GM18508 (cell line): ENCODE measurements around the gene FKBP7.
"Not testable (repeated sequence)": the region's sequence is repeated elsewhere in the genome, so short reads cannot be mapped to it uniquely, and the experiment has no call there.

Experiments
- ATAC-seq: cut with Tn5 transposase; IDR thresholded peaks from one replicate; pipeline ENCODE4 v1.9.1; 2021; ENCODE audit warnings: moderate number of reproducible peaks; ENCODE audit not compliant: insufficient read depth, unreplicated experiment

FKBP7 gene, protein sequence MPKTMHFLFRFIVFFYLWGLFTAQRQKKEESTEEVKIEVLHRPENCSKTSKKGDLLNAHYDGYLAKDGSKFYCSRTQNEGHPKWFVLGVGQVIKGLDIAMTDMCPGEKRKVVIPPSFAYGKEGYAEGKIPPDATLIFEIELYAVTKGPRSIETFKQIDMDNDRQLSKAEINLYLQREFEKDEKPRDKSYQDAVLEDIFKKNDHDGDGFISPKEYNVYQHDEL

DNA sequence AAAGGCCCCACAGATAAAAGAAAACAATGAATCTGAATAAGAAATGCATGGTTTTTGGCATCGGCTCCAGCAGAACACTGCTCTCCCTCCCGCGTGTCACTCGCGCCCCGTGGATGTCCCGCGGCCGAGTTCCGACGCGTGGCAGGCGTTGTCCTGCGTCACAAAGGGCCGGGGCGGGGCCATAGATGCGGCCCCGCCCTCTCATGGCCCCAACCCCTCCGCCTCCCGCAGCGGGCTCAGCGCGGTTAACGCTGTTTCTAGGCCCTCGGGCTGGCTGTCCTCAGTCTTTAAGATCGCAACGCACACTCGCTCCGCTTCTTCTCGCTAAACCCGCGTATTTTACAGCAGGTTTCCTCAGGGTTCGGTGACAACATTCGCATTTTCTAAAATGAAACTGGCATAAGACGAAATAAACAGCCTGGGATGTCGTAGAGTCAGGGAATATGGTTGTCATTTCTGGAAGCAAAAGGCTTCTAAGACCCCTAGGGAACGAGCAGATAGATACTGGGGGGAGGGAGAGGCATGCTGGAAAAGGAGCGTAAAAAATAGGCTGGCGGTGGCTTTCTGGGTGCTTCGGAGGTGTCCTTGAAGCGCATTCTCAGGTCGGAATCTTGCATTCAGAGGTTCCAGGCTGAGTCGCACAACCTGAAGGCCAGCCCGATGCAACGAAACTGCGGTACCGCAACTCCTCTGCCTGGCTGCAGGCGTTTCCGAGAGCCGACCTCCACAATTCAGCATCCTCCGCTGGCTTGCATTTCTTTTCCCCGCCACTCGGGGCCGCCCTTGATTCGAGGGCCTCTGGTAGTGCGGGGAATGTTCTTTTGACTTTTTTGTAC is at the start of gene FKBP7:
Gene FKBP7, minus strand, starts transcription at position 162 of the 836 bp plus-strand sequence. Its CDS starts 101 bp downstream, at position 61.
- peak; percentile 26 for ATAC-seq

DNA sequence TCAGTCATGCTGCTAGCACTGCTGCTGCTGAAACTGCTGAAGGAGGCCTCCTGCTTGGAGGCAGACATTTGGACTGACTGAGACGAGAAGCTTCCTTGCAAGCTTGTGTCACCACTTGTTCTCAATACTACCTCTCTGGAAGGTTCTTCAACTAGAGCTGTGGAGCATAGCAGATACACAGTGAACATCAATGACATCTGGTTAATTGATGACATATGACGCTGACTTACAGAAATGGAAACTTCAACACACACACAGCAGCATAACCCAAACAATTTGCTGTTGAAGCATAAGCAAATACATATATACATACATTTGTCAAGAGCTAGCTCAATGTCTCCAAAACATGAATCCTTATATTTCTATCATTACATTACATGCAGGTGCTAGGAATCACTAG is 49.2 kb upstream of the FKBP7 start:
- no peak for ATAC-seq

DNA sequence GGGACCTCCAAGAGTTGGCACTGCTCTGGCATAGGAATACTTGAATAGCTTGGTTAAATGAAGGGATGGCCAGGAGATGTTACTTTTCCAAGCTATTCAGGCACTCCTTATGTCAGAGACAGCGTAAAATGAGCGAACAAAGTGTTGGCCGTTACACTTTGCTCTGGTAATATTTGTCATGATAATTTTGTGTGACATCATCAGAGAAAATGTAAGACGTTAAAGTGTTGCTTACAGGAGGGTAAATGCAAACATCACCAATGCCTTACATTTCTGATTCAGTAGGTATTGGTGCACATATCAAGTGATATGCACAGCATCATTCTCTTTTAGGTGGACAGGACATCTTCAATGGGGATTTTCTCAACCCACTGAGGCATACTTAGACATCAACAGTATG is 47.9 kb upstream of the FKBP7 start:
- ATAC-seq, result no peak

DNA sequence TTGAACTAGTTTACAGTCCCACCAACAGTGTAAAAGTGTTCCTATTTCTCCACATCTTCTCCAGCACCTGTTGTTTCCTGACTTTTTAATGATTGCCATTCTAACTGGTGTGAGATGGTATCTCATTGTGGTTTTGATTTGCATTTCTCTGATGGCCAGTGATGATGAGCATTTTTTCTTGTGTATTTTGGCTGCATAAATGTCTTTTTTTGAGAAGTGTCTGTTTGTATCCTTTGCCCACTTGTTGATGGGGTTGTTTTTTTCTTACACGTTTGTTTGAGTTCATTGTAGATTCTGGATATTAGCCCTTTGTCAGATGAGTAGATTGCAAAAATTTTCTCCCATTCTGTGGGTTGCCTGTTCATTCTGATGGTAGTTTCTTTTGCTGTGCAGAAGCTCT is 47.1 kb upstream of the FKBP7 start:
- ATAC-seq, result not testable (repeated sequence)

DNA sequence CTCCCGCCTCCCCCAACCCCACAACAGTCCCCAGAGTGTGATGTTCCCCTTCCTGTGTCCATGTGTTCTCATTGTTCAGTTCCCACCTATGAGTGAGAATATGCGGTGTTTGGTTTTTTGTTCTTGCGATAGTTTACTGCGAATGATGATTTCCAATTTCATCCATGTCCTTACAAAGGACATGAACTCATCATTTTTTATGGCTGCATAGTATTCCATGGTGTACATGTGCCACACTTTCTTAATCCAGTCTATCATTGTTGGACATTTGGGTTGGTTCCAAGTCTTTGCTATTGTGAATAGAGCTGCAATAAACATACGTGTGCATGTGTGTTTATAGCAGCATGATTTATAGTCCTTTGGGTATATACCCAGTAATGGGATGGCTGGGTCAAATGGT is 46.6 kb upstream of the FKBP7 start:
- ATAC-seq, result not testable (repeated sequence)

DNA sequence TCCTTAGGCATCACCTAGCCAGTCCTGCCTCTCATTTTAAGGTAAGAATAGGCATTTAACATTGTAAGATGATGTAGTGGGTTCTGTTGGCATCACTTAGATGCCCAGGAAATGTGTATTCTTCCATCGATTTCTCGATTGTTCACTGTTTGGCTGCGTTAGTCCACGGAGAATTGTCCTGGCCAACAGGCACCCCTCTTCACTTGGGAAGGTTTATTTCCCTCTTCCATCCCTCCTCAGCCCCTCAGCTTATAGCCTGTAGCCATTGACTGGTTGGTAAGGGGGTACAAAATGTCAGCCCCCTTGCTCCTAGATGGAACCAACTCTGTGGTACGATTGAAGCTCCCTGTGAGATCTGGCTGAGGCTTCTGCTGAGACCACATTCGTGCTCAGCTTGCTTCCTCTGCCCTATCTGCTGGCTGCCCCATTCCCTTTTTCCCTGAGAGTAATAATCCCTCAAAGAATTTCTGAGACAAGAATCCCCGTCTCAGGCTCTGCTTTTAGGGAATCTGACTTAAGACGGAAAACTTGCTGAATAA is 45.3 kb upstream of the FKBP7 start:
- ATAC-seq, result no peak

DNA sequence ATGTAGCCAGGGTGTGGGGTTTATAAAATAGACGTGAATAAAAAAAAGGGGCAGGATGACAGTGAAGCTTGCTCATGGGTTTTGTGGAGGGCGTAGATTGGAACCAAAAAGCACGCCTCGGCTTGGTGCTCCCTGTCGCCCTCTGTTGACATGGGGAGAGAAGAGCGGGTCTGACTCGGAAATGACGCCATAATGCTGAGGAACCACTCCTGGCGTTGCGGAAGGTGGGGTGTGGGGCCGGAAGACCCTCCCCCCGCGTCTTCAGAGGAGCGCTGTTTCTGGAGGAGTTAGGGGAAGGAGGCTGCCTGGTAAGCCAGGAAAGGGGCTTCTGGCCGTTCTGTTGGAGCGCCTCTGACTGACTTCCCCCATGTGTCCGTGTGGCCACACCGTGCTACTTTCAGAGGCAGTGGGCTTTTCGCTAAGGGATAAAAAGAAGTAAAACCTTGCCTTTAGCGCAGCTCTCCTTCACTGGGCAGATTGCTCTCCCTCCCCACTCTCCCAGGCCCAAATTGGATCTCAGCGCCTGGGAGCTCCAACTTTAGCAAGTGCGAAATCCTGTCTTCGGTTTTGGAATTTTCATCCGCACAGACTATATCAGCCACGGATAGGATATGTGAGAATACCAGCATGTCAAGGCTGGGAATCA is 44.7 kb upstream of the FKBP7 start:
- ATAC-seq, result peak; percentile 72

DNA sequence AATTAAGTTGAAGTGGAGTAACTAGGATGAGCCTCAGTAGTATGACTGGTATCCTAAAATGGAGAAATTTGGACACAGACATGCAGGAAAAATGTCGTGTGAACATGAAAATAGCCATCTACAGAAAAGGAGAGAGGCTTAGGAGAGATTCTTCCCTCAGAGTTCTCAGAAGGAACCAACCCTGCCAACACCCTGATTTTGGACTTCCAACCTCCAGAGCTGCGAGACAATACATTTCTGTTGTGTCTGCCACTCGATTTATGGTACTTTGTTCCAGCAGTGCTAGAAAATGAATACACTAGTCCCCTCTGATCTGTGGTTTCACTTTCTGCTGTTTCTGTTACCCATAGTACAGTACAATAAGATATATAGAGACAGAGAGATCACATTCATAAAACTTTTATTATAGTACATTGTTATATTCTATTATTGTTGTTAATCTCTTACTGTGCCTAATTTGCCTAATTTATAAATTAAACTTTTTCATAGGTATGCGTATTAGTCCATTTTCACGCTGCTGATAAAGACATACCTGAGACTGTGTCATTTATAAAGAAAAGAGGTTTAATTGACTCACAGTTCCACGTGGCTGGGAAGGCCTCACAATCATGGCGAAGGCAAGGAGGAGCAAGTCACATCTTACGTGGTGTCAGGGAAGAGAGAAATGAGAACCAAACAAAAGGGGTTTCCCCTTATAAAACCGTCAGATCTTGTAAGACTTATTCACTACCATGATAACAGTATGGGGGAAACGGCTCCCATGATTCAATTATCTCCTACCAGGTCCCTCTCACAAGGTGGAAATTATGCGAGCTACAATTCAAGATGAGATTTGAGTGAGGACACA is 43.1 kb upstream of the FKBP7 start:
- no peak for ATAC-seq

DNA sequence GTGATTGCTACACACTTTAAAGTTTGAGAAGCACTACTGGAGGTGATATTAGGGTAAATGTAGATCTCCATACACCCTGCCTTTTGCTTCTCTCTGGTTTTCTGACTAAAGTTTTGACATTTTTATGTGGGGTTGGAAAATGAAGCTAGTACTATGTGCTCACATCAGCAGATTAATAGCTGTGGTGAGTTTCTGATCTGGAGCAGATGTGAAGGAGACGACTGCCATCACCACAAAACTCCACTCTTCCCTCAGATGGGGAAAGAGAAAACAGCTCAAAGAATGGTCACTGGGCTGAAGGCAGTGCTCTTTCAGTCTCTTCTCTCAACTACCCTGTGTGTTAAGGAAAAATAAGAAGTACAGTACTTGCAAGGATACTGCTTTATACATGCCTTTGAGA is 39.1 kb upstream of the FKBP7 start:
- ATAC-seq, result no peak

DNA sequence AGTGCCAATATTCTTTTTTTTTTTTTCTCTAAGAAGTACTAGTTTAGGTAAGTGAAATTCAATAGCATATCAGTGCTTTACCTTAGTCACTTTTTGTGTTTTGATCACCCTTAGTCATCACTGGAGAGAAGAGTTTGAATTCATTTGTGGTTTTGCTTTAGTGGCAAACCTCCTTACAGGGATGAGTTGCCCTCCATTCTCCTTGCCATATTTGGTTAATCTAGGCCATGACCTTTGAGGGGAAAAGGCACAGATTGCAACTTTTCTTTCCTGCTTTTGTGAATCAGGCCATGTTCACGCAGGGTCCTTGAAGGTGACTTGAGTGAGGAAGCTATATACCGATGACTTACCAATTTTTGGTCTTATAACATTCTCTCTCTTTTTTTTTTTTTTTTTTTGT is 36.3 kb upstream of the FKBP7 start:
- ATAC-seq, result peak; percentile 49

DNA sequence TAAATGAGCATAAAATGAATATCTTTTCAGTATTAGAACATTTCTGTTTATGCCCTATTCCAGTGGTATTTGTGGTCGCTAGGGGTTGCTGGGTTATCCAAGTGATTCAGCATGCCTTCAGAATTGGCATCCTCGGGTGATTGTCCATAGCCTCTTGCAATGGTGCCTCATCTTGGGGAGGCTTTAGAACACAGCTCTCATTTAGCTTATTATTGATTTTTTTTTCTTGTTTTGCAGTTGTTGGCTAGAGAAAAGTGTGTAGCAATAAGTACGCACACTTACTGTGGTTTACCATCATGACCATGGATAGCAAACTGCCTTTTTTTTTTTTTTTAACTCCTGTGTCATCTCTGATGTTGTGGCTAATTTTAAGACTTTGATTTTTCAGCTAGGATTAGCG is 35.5 kb upstream of the FKBP7 start:
- no peak for ATAC-seq

DNA sequence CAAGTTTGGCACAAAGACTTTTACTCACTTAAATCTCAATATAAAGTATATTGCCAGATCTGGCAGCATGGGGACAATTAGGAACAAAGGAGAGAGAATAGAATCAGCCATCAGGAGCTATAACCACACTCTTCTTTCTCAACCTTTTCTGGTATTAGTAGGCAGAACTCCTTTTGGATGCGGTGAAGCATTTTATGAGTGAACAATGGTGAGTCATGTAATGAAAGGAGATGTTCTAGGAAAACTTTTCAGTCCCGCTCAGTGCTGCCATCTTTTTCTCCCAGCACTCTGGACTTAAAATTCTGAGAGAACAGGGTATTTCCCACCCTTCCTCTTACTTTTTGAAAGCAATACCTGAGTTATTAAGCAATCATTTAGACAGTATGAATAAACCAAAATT is 34.1 kb upstream of the FKBP7 start:
- no peak for ATAC-seq

DNA sequence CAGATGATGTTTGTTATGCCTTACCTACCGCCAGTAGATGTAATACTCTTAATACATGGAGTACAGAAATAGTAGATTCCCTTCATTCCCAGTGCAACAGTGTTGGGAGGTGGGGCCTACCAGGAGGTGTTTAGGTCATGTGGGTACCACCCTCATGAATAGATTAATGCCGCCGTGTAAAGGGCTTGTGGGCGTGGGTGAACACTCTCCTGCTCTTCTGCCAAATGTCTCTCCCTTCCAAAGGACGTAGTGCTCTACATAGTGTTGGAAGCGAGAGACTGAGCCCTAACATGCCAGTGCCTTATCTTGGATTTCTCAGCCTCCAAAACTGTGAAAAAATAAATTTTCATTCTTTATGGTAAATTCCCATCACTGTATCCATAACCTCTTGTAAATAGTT is 32.0 kb upstream of the FKBP7 start:
- ATAC-seq, result no peak

DNA sequence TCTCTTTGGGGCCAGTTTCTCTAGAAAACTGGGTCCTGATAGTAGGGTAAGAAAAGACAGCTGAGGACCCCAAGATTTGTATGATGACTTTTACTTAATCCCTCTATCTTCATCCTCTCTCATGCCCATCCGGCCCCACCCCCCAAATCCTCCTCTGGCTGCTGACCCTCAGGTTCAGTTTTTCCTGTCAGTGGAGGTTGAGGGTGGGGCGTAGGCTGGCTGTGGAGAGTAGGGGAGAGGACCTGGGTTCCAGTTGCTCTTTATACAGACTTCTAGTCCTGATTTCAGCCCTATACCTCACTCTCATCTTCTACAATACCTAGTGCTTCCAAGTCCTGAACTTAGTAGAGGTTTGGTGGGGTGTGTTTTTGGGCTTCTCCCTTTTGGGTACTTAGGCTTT is 30.2 kb upstream of the FKBP7 start:
- no peak for ATAC-seq

DNA sequence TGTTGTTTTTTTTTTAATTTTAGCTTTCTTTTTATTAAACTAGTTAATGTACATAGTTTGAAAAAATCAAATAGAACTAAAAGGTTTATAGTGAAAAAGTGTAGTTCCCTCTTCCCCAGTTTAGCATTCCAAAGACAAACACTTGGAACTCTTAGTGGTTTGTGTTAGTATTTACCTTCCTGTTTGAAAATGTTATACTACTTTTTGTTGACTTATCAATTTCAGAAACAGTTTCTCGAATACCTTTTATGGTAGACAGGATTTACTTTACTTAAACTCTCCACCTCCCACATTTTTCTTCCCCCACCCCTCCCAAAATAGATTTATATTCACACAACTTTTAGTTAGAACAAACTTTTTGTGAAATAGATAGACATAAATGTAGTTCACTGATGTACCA is 28.5 kb upstream of the FKBP7 start:
- peak; percentile 18 for ATAC-seq

DNA sequence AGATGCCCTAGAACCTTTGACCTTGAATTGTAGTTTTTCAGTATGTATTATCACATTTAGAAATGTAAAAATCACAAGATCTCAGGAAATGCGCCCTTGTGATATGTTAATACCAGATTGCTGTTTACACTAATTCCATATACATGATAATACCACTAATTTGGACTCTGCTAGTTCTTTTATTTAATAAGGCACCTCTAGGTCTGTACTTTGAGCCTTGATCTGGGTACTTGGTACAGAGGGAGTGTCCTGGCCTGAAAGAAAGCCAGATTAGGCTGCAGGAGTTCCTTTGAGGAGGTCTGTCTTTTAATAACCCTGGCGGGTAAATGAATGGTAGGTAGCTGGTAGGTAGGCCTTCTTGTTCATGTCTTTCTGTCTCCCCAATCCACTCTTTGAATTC is 28.1 kb upstream of the FKBP7 start:
- no peak for ATAC-seq

DNA sequence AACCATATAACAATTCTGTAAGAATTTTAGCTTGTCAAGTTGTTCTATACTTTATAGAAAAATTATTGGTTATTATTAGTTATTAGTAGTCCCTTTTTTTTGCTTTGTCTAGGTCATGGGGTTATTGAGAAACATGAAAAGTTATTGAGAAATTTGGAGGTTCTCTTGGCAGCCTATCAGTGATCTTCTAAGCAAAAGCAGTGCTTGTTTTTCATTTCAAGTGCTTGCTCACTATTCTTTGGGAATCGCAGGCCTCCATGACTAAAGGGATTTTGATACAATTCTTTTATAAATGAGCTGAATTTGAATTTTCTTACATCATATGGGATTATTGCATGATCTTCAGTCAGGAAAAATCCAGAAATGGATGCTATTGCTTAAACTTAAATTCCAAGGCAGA is 27.7 kb upstream of the FKBP7 start:
- ATAC-seq, result no peak

DNA sequence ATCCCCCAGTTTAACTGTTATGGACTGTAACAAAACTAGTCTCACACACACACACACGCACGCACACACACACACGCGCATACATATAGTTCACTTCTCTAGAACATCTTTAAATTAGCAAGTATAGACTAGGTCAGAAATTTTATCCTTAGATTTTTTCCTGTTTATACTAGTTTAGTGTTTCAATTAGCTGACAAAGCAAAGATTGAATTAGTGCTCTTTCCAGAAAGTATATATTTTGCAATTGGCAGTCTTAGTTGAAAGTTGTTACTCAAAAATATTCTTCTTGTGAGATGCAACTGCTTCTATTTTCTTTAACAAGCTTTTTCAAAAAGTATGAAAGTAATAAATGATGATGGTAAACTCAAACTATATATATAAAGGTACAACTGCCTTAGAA is 24.4 kb upstream of the FKBP7 start:
- ATAC-seq, result no peak

DNA sequence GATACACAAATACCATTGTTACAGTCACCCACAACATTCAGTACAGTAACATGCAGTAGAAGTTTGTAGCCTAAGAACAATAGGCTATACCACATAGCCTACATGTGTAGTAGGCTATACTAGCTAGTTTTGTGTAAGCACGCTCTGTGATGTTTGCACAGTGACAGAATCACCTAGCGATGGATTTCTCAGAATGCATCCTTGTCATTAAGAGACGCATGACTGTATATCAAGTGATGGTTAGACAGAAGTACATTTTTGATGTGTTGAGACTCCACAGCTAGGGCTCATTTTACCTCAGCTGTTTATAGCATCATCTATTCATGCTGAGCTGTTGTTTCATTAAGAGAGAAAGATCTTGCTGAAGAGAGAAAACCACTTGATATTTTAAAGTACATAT is 21.2 kb upstream of the FKBP7 start:
- no peak for ATAC-seq

DNA sequence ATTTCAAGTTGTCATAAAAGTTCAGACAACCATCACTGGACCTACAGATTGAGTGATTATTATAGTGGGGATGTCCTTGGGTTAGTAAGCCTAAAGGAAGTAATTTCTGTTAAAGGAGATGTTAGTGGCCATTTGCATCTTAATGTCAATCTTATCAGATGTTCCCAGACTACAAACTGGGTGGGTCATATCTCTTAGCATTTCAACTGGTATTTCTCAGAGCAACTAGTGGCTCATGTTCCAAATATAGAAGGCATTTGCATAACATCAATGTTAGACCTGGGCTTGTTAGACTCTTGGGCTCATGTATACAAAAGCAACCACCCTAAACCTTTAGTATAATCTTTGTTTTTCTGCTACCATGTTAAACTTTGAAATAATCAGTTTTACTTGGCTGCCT is 19.7 kb upstream of the FKBP7 start:
- no peak for ATAC-seq
